ENCODE measurements around the gene RNU6-9.

Gene RNU6-9

GRCh38 chr19:861141-861755, 32.0 kb upstream of the RNU6-9 start:
- no peak overlapping the region for H3K4me3 ChIP-seq (ENCODE audit: low read length)
- H3K27ac ChIP-seq (ENCODE audit: low read length), result no peak overlapping the region
- peaks cover 7% of the 10 kb centered on the region; the same call in 1 of the 2 replicates for H3F3A ChIP-seq (ENCODE audit: insufficient read depth, low read length)
- no peaks in the 10 kb centered on the region for H3K79me2 ChIP-seq (ENCODE audit: low read length)
- H3K4me1 ChIP-seq (ENCODE audit: low read length), result peaks cover 5% of the 10 kb centered on the region
- no peaks in the 10 kb centered on the region for H3K36me3 ChIP-seq (replicated peaks; ENCODE audit: insufficient read depth, low read length)
- no peak overlapping the region for H2AFZ ChIP-seq (ENCODE audit: low read length)
- H4K20me1 ChIP-seq (ENCODE audit: insufficient read depth, low read length), result 0 out of 2 replicates have a peak, but pooled peaks cover 3% of the 10 kb centered on the region
- H3K9me3 ChIP-seq (replicated peaks; ENCODE audit: insufficient read depth, low read length), result no peaks in the 10 kb centered on the region
- no peak for DNase-seq
- peaks cover 29% of the 10 kb centered on the region for H3K27me3 ChIP-seq (replicated peaks; ENCODE audit: insufficient read depth, low read length)
- no peaks in the 10 kb centered on the region for H3K9me2 ChIP-seq (replicated peaks; ENCODE audit: insufficient read depth, low read length)
- no peak overlapping the region for H3K9ac ChIP-seq (ENCODE audit: low read length)
- TF ChIP-seq EZH2 (optimal IDR thresholded peaks at IDR 0.05; ENCODE audit: low read depth, low read length), result no peak
- no peak for TF ChIP-seq EZH2phosphoT487 (IDR thresholded peaks at IDR 0.05; ENCODE audit: low read length)
- TF ChIP-seq CTCF (IDR thresholded peaks at IDR 0.05; ENCODE audit: low read length), result no peak
- peak overlapping the region; percentile 82; the same call in 1 of the 2 replicates for H3K4me2 ChIP-seq (ENCODE audit: low read depth, low read length)

GRCh38 chr19:861756-862580, 31.3 kb upstream of the RNU6-9 start:
- Histone ChIP-seq H3K36me3 (replicated peaks; ENCODE audit: insufficient read depth, low read length) (no peaks in the 10 kb centered on the region), H3K4me2 (ENCODE audit: low read depth, low read length) (peak overlapping the region; percentile 94; the same call in 1 of the 2 replicates), H3K4me3 (ENCODE audit: low read length) (no peak overlapping the region; the same call in 1 of the 2 replicates), H3K27me3 (replicated peaks; ENCODE audit: insufficient read depth, low read length) (peaks cover 29% of the 10 kb centered on the region), H3K9me3 (replicated peaks; ENCODE audit: insufficient read depth, low read length) (no peaks in the 10 kb centered on the region), H2AFZ (ENCODE audit: low read length) (no peak overlapping the region), H3K27ac (ENCODE audit: low read length) (no peak overlapping the region), H3K9me2 (replicated peaks; ENCODE audit: insufficient read depth, low read length) (no peaks in the 10 kb centered on the region), H3K4me1 (ENCODE audit: low read length) (peaks cover 5% of the 10 kb centered on the region), H3F3A (ENCODE audit: insufficient read depth, low read length) (peaks cover 7% of the 10 kb centered on the region; the same call in 1 of the 2 replicates), H4K20me1 (ENCODE audit: insufficient read depth, low read length) (0 out of 2 replicates have a peak, but pooled peaks cover 3% of the 10 kb centered on the region), H3K9ac (ENCODE audit: low read length) (no peak overlapping the region), H3K79me2 (ENCODE audit: low read length) (no peaks in the 10 kb centered on the region)
- no peak for TF ChIP-seq EZH2phosphoT487 (IDR thresholded peaks at IDR 0.05; ENCODE audit: low read length)
- no peak for TF ChIP-seq CTCF (IDR thresholded peaks at IDR 0.05; ENCODE audit: low read length)
- TF ChIP-seq EZH2 (optimal IDR thresholded peaks at IDR 0.05; ENCODE audit: low read depth, low read length), result no peak
- DNase-seq, result peak; percentile 66

GRCh38 chr19:862581-863314, 30.5 kb upstream of the RNU6-9 start:
- peak overlapping the region; percentile 78 for H2AFZ ChIP-seq (ENCODE audit: low read length)
- H3F3A ChIP-seq (ENCODE audit: insufficient read depth, low read length), result peaks cover 7% of the 10 kb centered on the region; the same call in 1 of the 2 replicates
- no peak overlapping the region for H3K27ac ChIP-seq (ENCODE audit: low read length)
- peak overlapping the region; percentile 48 for H3K4me3 ChIP-seq (ENCODE audit: low read length)
- no peaks in the 10 kb centered on the region for H3K36me3 ChIP-seq (replicated peaks; ENCODE audit: insufficient read depth, low read length)
- H3K9me3 ChIP-seq (replicated peaks; ENCODE audit: insufficient read depth, low read length), result no peaks in the 10 kb centered on the region
- TF ChIP-seq EZH2phosphoT487 (IDR thresholded peaks at IDR 0.05; ENCODE audit: low read length) (no peak), CTCF (IDR thresholded peaks at IDR 0.05; ENCODE audit: low read length) (no peak), EZH2 (optimal IDR thresholded peaks at IDR 0.05; ENCODE audit: low read depth, low read length) (no peak)
- no peaks in the 10 kb centered on the region for H3K79me2 ChIP-seq (ENCODE audit: low read length)
- H3K9ac ChIP-seq (ENCODE audit: low read length), result no peak overlapping the region
- H3K27me3 ChIP-seq (replicated peaks; ENCODE audit: insufficient read depth, low read length), result peaks cover 25% of the 10 kb centered on the region
- DNase-seq, result peak; percentile 73
- H3K9me2 ChIP-seq (replicated peaks; ENCODE audit: insufficient read depth, low read length), result no peaks in the 10 kb centered on the region
- H4K20me1 ChIP-seq (ENCODE audit: insufficient read depth, low read length), result 0 out of 2 replicates have a peak, but pooled peaks cover 3% of the 10 kb centered on the region
- peaks cover 5% of the 10 kb centered on the region for H3K4me1 ChIP-seq (ENCODE audit: low read length)
- H3K4me2 ChIP-seq (ENCODE audit: low read depth, low read length), result peak overlapping the region; percentile 94
